Effector CD4-positive, alpha-beta T cell (primary cell): Measurements from ENCODE around the gene ANKFY1.
"Not testable (repeated sequence)": the region's sequence is repeated elsewhere in the genome, so short reads cannot be mapped to it uniquely, and the experiment has no call there.

Experiments used
- DNase-seq: peaks from one replicate; pipeline ENCODE4 v3.0.0-alpha.2; 2020

ANKFY1 gene

GRCh38 chr17:4255271-4255670, 8.5 kb downstream of the ANKFY1 start:
- not testable (repeated sequence) for DNase-seq

- DNase-seq, result no peak
Observed at GRCh38 chr17:4250887-4251286, 12.9 kb downstream of the ANKFY1 start.

GRCh38 chr17:4249452-4250029, 14.2 kb downstream of the ANKFY1 start:
- DNase-seq, result no peak

- DNase-seq, result no peak
Observed at GRCh38 chr17:4248504-4249277, 15.1 kb downstream of the ANKFY1 start.

- DNase-seq, result no peak
Observed at GRCh38 chr17:4247971-4248388, 15.8 kb downstream of the ANKFY1 start.

GRCh38 chr17:4247361-4247970, 16.3 kb downstream of the ANKFY1 start:
- no peak for DNase-seq

- no peak for DNase-seq
Observed at GRCh38 chr17:4246674-4247073, 17.1 kb downstream of the ANKFY1 start.

GRCh38 chr17:4241535-4241934, 22.2 kb downstream of the ANKFY1 start:
- DNase-seq, result no peak

GRCh38 chr17:4236456-4236855, 27.3 kb downstream of the ANKFY1 start:
- no peak for DNase-seq

GRCh38 chr17:4235372-4236279, 28.2 kb downstream of the ANKFY1 start:
- no peak for DNase-seq

GRCh38 chr17:4234401-4234800, 29.4 kb downstream of the ANKFY1 start:
- DNase-seq, result no peak

- no peak for DNase-seq
Observed at GRCh38 chr17:4233668-4234258, 30.0 kb downstream of the ANKFY1 start.

- no peak for DNase-seq
Observed at GRCh38 chr17:4232168-4232813, 31.5 kb downstream of the ANKFY1 start.

GRCh38 chr17:4229627-4230541, 33.9 kb downstream of the ANKFY1 start:
- DNase-seq, result no peak

GRCh38 chr17:4221899-4222659, 41.7 kb downstream of the ANKFY1 start:
- no peak for DNase-seq

GRCh38 chr17:4221163-4221562, 42.6 kb downstream of the ANKFY1 start:
- DNase-seq, result no peak

GRCh38 chr17:4220655-4221054, 43.1 kb downstream of the ANKFY1 start:
- no peak for DNase-seq

- DNase-seq, result no peak
Observed at GRCh38 chr17:4219241-4219640, 44.5 kb downstream of the ANKFY1 start.

- no peak for DNase-seq
Observed at GRCh38 chr17:4215882-4216570, 47.8 kb downstream of the ANKFY1 start.

- no peak for DNase-seq
Observed at GRCh38 chr17:4214157-4214556, 49.6 kb downstream of the ANKFY1 start.
